Calu3 (cell line): ENCODE data around the gene TSPAN18. TPM values are rescaled to one million over a fixed set of nuclear protein-coding genes. Genes with fewer than 3 reads are reported as not detected.

ENCODE experiments used
- BruUV-seq: library from RNA; stranded (reverse); fragments of 400-500 nt; replicated peaks from 2 replicates; lab custom pipeline; 2021; lab: Mats Ljungman, UMichigan
- CTCF ChIA-PET: fragments of 300-600 bp; sonication (Branson Sonifier 250); formaldehyde crosslinking; loops from one replicate; lab custom pipeline; 2022; ENCODE audit warnings: antibody characterized with exemption; lab: Charles Lee
- DNase-seq: peaks from one replicate; pipeline ENCODE4 v3.0.0; 2022
- H3K27ac Mint-ChIP-seq: one replicate; pipeline ENCODE4 v1.8.0; 2022; ENCODE audit warnings: mixed read lengths; ENCODE audit not compliant: unreplicated experiment
- H3K27me3 Mint-ChIP-seq: one replicate; pipeline ENCODE4 v1.8.0; 2022; ENCODE audit warnings: mixed read lengths; ENCODE audit not compliant: unreplicated experiment
- H3K36me3 Mint-ChIP-seq: one replicate; pipeline ENCODE4 v1.8.0; 2022; ENCODE audit warnings: mild to moderate bottlenecking, moderate library complexity, mixed read lengths; ENCODE audit not compliant: insufficient read depth, unreplicated experiment
- H3K4me1 Mint-ChIP-seq: one replicate; pipeline ENCODE4 v1.8.0; 2022; ENCODE audit warnings: mild to moderate bottlenecking, low read depth, mixed read lengths; ENCODE audit not compliant: unreplicated experiment
- H3K4me3 Mint-ChIP-seq: one replicate; pipeline ENCODE4 v1.8.0; 2022; ENCODE audit warnings: mild to moderate bottlenecking, low read depth, moderate library complexity, mixed read lengths; ENCODE audit not compliant: unreplicated experiment
- H3K9me3 Mint-ChIP-seq: one replicate; pipeline ENCODE4 v1.8.0; 2022; ENCODE audit warnings: low read depth, mixed read lengths; ENCODE audit not compliant: unreplicated experiment
- CTCF ChIP-seq: fragments of 200-600 bp; IDR thresholded peaks from one replicate; pipeline ENCODE4 v1.8.0; 2022; ENCODE audit warnings: antibody characterized with exemption; ENCODE audit not compliant: unreplicated experiment
- intact Hi-C: fragments of 100-400 bp; cut with micrococcal nuclease; formaldehyde crosslinking; loops from one replicate; pipeline ENCODE4 v1.10.0; 2022; ENCODE audit not compliant: unreplicated experiment
- total RNA-seq: library from RNA; stranded (reverse); gene quantifications from 2 replicates; pipeline ENCODE4 v1.2.3, GENCODE V29; 2022

The TSPAN18 gene
- total RNA-seq, 1 experiment from 2014 or later: not detected

- no peak for TF ChIP-seq CTCF
- H3K27me3 Mint-ChIP-seq: peaks cover 99% of the 10 kb centered on the region
- no peaks in the 10 kb centered on the region for H3K36me3 Mint-ChIP-seq
- DNase-seq: no peak
- H3K9me3 Mint-ChIP-seq: no peaks in the 10 kb centered on the region
- H3K27ac Mint-ChIP-seq: no peak overlapping the region
- H3K4me1 Mint-ChIP-seq: no peaks in the 10 kb centered on the region
- no TSS peak for BruUV-seq
- CTCF ChIA-PET: no interaction called here
- H3K4me3 Mint-ChIP-seq: no peak overlapping the region
- intact Hi-C loops: no loop called here
Measured at GRCh38 chr11:44743326-44743725, 16.6 kb downstream of the TSPAN18 start.

GRCh38 chr11:44743959-44744557, 17.3 kb downstream of the TSPAN18 start:
- no peak for DNase-seq
- Mint-ChIP-seq H3K36me3 (no peaks in the 10 kb centered on the region), H3K9me3 (no peaks in the 10 kb centered on the region), H3K4me3 (no peak overlapping the region), H3K27me3 (peaks cover 92% of the 10 kb centered on the region), H3K4me1 (no peaks in the 10 kb centered on the region), H3K27ac (no peak overlapping the region)
- no TSS peak for BruUV-seq
- no peak for TF ChIP-seq CTCF
- intact Hi-C loops: no loop called here
- CTCF ChIA-PET: no interaction called here

- Mint-ChIP-seq H3K36me3 (no peaks in the 10 kb centered on the region), H3K27ac (no peak overlapping the region), H3K4me3 (no peak overlapping the region), H3K4me1 (no peaks in the 10 kb centered on the region), H3K27me3 (peaks cover 77% of the 10 kb centered on the region), H3K9me3 (no peaks in the 10 kb centered on the region)
- BruUV-seq: no TSS peak
- no peak for TF ChIP-seq CTCF
- CTCF ChIA-PET: interaction anchor here (1.0 kb wide), 1 partner anchor 10 kb away, joined by 3 read pairs; no protein-coding TSS in a partner anchor
- intact Hi-C loops: no loop called here
- DNase-seq: no peak
Measured at GRCh38 chr11:44746894-44747293, 20.1 kb downstream of the TSPAN18 start.

GRCh38 chr11:44747316-44747715, 20.6 kb downstream of the TSPAN18 start:
- intact Hi-C loops: no loop called here
- DNase-seq: no peak
- Mint-ChIP-seq H3K9me3 (no peaks in the 10 kb centered on the region), H3K4me1 (no peaks in the 10 kb centered on the region), H3K27ac (no peak overlapping the region), H3K4me3 (no peak overlapping the region), H3K27me3 (peaks cover 74% of the 10 kb centered on the region), H3K36me3 (no peaks in the 10 kb centered on the region)
- CTCF ChIA-PET: no interaction called here
- no peak for TF ChIP-seq CTCF
- BruUV-seq: no TSS peak
